HG02970 (cell line): ENCODE data around the gene GP1BB.
"Not testable (repeated sequence)": the region's sequence is repeated elsewhere in the genome, so short reads cannot be mapped to it uniquely, and the experiment has no call there.

ENCODE experiments used
- ATAC-seq: cut with Tn5 transposase; IDR thresholded peaks from one replicate; pipeline ENCODE4 v1.9.1; 2021; ENCODE audit warnings: mild to moderate bottlenecking, moderate library complexity, moderate number of reproducible peaks; ENCODE audit not compliant: unreplicated experiment, low FRiP score

Gene GP1BB

GRCh38 chr22:19693581-19693980 lies 29.8 kb upstream of the GP1BB start:
- no peak for ATAC-seq

GRCh38 chr22:19693981-19694670 lies 29.2 kb upstream of the GP1BB start:
- ATAC-seq = no peak

GRCh38 chr22:19694696-19695095 lies 28.6 kb upstream of the GP1BB start:
- ATAC-seq = no peak

GRCh38 chr22:19696504-19697276 lies 26.6 kb upstream of the GP1BB start:
- no peak for ATAC-seq

GRCh38 chr22:19697871-19698270 lies 25.5 kb upstream of the GP1BB start:
- not testable (repeated sequence) for ATAC-seq

- ATAC-seq = no peak
Observed at GRCh38 chr22:19700790-19701419, 22.4 kb upstream of the GP1BB start.

- ATAC-seq = no peak
Observed at GRCh38 chr22:19701420-19702145, 21.8 kb upstream of the GP1BB start.

GRCh38 chr22:19703869-19704268 lies 19.5 kb upstream of the GP1BB start:
- ATAC-seq = no peak

GRCh38 chr22:19704355-19705015 lies 18.9 kb upstream of the GP1BB start:
- ATAC-seq = no peak

- no peak for ATAC-seq
Observed at GRCh38 chr22:19705181-19705934, 18.0 kb upstream of the GP1BB start.

GRCh38 chr22:19706661-19707151 lies 16.6 kb upstream of the GP1BB start:
- ATAC-seq = no peak

- ATAC-seq = no peak
Observed at GRCh38 chr22:19707347-19708290, 15.7 kb upstream of the GP1BB start.

GRCh38 chr22:19708321-19709011 lies 14.9 kb upstream of the GP1BB start:
- no peak for ATAC-seq

GRCh38 chr22:19709063-19709769 lies 14.1 kb upstream of the GP1BB start:
- no peak for ATAC-seq

- ATAC-seq = no peak
Observed at GRCh38 chr22:19710020-19710768, 13.1 kb upstream of the GP1BB start.

GRCh38 chr22:19710769-19711106 lies 12.6 kb upstream of the GP1BB start:
- no peak for ATAC-seq

- ATAC-seq = no peak
Observed at GRCh38 chr22:19713245-19713644, 10.1 kb upstream of the GP1BB start.
